WI38 (cell line): ENCODE results near the gene RANBP17.
"Not testable (repeated sequence)": the region's sequence is repeated elsewhere in the genome, so short reads cannot be mapped to it uniquely, and the experiment has no call there.

Experiments used
- H3K4me3 ChIP-seq: 2 replicates; pipeline ENCODE4 v1.5.1; 2011; ENCODE audit warnings: low read depth, mild to moderate bottlenecking, control low read depth, low read length
- CTCF ChIP-seq: IDR thresholded peaks from 2 replicates; pipeline ENCODE4 v1.5.1; 2012; ENCODE audit warnings: low read depth, mild to moderate bottlenecking, control low read depth, low read length

Gene RANBP17

DNA sequence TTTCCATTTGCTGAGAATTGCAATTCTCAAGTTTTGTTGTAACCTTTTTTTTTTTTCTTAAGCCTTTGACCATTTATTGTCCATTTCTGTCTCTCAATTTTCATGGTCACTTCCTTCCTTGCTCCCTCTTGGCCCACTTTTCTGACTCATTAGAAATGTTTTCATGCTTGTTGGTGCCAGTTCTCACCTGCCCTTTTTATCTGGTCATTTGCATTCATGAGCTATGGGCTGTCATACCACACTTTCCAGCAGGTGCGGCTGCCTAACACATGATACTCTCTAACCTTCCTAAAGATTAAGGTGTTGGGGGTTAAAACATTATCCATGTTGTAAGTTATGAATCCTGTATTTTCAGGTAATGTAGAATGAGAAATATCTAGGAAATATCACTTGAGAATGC, 296.8 kb downstream of the RANBP17 start:
- TF ChIP-seq CTCF = no peak
- H3K4me3 ChIP-seq = no peak overlapping the region

- no peak overlapping the region for H3K4me3 ChIP-seq
- no peak for TF ChIP-seq CTCF
Observed at GRCh38 chr5:171162165-171162564, 300.3 kb downstream of the RANBP17 start.

DNA sequence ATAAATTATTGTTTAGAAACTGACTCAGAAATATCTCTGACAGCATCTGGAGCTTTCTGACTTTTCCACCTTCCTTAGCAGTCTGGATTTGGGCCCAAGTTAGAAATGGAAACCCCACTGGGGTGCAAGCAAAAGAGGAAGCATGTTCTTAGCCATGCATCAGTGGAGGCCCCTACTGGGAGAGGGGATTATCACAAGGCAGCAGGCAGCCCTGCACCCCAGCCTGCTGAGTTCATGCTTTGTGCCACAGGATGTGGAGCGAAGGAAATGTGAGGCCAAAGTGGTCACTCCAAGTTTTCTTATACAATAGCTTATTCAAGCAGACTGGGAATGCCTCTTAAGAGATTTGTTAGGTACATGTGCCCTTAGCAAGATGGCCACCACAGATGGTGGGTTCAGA, 300.8 kb downstream of the RANBP17 start:
- peak; percentile 62 for TF ChIP-seq CTCF

GRCh38 chr5:171166766-171167165, 304.9 kb downstream of the RANBP17 start:
- H3K4me3 ChIP-seq = no peak overlapping the region
- TF ChIP-seq CTCF = no peak

More for the DNA sequence above, 300.8 kb downstream of the RANBP17 start:
- no peak overlapping the region for H3K4me3 ChIP-seq

DNA sequence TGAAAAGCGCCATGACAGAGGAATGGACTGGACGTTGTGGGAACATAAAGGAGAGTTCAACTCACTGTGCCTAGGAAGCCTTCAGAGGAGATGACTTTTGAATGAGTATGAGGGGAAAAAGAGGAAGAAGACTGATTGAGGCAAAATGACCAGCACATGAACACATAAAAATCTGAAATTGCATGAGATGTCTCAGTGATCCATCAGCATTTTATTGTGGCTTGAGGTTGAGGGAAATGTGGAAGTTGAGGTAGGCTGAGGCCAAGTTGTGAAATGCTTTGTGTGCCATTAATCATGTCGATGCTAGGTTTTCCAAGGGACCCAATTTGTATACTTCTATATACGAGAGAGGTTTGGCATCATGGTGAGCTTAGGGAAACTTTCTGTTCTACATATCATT, 306.4 kb downstream of the RANBP17 start:
- TF ChIP-seq CTCF = no peak

DNA sequence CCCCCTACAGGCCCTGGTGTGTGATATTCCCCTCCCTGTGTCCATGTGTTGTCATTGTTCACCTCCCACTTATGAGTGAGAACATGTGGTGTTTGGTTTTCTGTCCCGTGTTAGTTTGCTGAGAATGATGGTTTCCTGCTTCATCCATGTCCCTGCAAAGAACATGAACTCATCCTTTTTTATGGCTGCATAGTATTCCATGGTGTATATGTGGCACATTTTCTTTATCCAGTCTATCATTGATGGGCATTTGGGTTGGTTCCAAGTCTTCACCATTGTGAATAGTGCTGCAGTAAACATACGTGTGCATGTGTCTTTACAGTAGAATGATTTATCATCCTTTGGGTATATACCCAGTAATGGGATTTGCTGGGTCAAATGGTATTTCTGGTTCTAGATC, 313.1 kb downstream of the RANBP17 start:
- not testable (repeated sequence) for H3K4me3 ChIP-seq

More for the DNA sequence above, 306.4 kb downstream of the RANBP17 start:
- no peak overlapping the region for H3K4me3 ChIP-seq

- H3K4me3 ChIP-seq = no peak overlapping the region
- TF ChIP-seq CTCF = no peak
Observed at GRCh38 chr5:171175746-171176145, 313.9 kb downstream of the RANBP17 start.

DNA sequence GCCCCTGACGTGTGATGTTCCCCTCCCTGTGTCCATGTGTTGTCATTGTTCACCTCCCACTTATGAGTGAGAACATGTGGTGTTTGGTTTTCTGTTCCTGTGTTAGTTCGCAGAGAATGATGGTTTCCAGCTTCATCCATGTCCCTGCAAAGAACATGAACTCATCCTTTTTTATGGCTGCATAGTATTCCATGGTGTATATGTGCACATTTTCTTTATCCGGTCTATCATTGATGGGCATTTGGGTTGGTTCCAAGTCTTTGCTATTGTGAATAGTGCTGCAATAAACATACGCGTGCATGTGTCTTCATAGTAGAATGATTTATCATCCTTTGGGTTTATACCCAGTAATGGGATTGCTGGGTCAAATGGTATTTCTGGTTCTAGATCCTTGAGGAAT, 316.4 kb downstream of the RANBP17 start:
- H3K4me3 ChIP-seq = not testable (repeated sequence)
